HG03378 (cell line): Measurements from ENCODE around the gene BRSK1.
A peak's percentile ranks its signal among the peaks of the same experiment; 100 is the strongest.

ENCODE experiments used
- ATAC-seq: cut with Tn5 transposase; IDR thresholded peaks from one replicate; pipeline ENCODE4 v1.9.1; 2021; ENCODE audit warnings: mild to moderate bottlenecking, moderate library complexity; ENCODE audit not compliant: unreplicated experiment

BRSK1 gene

DNA sequence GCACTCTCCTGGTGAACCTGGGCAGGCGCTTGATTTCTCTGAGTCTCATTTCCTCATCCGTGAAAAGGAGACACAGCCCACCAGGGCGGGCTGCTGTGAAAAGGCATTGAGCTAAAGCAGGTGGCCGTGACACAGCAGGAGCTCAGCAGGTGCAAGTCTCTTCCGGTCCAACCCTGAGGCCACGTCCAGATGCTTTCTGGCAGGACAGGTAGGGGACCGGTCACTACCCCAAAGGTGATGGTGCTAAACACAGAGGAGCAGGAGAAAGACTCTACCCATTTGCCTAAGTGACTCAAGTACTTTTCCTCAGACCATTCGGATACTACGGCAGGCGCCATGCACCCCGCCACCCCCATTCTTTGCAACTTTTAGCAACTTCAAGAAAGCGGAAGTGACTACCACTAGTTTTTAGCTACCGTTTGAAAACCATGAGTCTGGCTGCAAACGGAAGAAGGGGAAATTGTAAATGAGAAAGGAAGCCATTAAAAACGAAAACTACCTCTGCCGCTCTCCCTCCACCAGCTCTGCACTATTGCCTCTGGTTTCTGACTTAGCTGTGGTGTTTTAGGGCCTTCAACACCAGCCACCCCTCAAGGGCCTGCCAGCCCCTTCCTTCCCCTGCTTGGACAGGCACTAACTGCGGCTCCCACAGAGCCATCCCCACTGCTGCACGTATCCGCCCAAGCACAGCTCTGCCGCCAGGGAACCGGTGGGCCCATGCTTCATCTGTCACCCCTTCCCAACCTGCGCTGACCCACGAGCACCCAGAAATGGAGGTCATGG lies 29.8 kb upstream of the BRSK1 start:
- ATAC-seq: peak; percentile 31

DNA sequence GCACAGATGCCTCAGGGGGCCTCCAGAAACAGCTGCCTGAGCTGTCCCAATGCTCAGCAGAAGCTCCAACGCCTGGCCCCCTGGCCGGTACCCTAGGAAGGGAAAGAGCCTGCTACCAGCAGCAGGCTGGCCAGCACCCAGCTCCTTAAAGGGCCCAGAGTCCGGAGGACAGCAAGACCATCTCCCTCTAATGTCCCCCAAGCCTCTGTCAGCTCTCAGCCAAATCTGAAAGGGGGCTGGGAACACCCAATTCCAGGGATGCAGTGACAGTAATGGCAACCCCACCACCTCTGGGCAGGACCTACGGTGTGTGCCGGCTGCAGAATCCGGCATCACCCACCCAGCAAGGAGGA lies 29.2 kb upstream of the BRSK1 start:
- no peak for ATAC-seq

DNA sequence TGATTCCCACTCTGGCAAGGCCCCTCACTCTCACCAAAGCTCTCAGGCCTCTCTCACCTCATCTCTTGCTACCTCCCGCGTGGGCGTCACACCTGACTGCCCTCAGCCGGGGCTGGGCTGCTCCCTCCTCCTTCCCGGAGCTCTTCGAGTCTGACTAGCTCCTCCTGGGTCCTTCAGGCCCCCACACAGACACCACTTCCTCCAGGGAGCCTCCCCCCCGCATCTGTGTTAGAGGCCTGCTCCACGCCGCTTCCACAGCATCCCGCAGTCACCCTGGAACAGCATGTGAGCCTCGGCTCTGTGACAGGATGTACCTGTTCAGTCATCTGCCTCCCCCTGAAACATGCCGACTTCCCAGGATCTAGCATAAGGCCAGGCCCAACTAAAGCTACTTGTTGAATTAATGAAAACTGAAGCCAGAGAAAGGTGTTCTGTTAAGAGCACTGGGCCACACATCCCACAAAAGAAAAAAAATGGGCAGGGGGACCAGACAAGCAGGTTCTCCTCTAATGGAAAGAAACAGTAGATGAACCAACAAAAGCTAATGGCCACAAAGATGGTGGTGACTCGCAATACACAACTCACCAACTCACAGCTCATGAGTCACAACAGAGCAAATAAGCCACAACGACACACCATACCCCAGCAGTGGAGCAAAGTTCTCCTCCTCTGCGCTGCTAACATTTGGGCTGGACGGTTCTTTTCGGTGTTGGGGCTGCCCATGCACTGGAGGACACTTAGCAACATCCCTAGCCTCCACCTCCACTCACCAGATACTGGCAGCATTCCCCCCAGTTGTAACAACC lies 28.0 kb upstream of the BRSK1 start:
- no peak for ATAC-seq

DNA sequence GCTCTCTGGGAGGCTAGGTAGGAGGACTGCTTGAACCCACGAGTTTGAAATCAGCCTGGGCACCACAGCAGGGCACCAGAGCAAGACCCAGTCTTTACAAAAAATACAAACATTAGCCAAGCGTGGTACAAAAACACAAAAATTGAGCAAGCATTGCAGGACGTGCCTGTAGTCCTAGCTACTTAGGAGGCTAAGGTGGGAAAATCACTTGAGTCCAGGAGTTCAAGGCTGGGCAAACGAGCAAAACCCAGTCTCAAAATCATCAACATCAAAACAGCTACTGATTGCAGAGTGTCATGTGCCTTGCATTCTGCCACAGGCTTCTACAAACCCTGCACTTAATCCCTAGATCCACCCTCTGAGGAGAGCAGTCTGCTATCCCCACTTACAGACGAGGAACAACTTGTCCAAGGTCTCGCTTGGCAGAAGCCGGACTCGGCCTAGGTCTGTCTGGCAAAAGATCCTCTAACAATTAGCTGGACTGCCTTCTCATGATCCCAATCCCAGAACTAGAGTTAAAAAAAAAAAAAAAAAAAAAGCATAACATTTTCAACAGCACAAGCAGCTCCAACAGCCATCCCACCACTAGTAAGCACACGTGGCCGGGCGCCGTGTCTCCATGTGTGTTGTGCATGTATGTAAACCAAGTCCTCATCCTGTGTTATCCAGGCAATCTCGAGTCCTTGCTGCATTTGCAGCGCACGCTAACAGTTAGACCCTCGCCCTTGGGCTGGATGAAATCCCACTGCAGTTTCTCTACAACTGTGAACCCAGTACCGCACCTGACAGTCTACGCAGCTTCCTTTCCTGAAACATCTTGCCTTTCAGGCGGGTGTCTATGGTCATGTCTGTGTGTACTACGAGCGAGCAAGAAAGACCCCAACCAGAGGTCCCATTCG lies 27.0 kb upstream of the BRSK1 start:
- no peak for ATAC-seq

DNA sequence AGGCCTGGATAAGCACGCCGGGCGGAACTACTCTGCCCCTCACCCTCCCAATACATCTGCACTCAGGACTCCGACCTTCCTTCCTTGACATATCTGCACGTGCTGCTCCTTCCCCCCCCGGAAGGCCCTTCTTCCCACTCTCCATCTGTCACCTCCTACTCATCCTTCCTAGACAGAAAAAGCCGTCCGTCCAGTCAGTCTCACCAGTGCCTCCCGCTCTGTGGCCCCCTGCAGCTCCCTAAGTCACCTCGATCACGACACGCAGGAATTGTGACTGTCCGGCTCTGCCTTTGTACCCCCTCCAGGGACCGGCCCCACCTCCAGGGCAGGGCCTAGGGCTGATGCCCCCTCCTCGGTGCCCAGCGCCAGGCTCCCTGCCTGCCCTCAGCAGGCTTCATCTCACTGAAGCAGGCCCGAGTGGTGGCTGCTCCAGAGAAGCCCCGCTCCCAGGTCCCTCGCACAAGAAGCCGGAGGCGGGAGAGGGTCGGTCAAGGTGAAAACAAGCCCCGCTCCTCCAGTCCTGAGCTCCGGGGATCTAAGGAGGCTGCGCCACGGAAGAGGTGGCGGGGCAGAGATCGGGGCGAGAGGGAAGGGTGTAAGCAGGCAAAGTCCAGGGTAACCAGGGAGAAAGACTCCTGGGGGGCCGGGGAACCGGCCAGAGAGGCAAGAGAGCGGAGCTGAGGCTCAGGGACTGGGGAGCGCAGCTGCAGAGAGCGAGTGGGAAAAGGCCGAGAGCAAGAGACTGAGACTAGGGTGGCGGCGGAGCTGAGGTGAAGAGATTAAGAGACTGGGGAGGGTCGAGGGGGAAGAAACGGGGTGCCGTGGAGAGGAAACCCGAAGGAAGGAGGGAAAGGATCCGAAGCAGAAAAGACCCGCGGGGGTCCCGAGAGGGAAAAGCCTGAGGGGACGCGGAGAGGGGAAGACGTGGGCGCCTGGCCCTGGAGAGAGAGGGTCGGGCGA lies 26.1 kb upstream of the BRSK1 start:
- no peak for ATAC-seq

DNA sequence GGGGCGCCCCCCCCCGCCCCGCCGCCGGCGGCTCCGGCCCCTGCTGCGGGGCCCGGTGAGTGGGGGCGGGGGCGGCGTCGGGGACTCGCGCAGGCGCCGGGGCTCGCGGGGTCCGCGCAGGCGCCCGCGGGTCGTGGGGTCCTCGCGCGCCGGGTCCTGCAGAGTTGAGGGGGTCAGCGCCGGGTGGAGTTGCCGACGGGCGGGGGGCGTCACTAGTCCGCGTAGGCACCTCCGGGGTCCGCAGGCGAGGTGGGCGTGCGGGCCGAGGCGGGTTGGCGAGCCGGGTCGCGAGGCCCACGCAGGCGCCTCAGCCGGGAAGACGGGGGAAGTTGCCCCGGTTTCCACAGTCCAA lies 25.3 kb upstream of the BRSK1 start:
- peak; percentile 12 for ATAC-seq

DNA sequence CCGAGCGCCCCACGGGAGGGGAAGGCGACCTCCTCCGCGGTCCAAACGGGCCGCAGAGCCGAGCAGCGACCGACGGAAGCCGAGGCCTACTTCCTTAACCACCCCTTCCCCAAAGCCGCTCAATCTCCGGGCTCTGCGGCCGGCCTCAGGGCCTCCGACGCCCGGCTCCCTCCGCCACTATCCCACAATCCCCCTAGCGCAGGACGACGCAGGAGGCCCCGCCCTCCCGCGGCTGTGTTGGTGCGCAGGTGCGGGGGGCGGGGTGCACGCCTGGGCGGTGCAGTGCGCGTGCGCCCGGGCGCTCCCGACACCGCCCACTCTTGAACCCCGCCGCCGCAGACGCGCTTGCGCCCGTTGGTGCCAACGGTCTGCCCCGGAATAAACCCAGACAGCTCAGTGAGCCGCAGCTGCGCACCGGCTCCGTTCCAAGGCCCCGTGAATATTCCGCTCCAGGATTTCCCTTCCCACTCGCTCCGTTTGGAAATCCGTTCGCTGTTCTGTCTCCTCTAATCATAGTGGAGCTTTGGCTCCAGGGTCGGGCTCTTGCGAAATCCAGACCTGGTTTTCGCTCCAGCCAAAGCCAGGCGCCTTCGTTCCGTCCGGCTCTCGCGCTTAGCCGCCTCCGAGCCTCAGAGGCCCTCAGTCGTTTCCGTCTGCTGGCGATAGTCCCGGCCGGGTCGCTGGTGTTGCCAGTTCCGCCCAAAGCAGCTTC lies 24.8 kb upstream of the BRSK1 start, which contains the start of gene PPP6R1:
PPP6R1 (minus strand) TSS at position 190 of the 712 bp plus-strand sequence. CDS start 11,914 bp downstream, outside the sequence.
- ATAC-seq: peak; percentile 69

DNA sequence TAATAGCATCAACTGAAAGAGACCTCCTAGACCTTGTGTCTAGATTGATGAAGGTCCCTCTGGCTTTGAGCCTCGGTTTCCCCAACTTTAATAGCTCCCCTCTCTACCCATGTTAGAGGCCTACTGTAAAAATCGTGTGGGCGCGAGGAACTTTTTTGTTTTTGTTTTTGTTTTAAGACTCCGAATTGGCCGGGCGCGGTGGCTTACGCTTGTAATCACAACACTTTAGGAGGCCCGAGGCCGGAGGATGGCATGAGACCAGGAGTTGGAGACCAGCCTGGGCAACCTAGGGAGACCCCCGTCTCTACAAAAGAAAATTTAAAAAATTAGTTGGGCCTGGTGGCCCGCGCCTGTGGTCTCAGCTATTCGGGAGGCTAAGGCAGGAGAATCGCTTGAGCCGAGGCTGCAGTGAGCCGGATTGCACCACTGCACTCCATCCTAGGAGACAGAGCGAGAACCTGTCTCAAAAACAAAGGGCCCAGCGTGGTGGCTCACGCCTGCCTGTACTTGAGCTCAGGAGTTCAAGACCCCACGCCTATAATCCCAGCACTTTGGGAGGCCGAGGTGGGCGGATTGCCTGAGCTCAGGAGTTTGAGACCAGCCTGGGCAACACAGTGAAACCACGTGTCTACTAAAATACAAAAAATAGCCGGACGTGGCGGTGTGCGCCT lies 24.1 kb upstream of the BRSK1 start:
- no peak for ATAC-seq

DNA sequence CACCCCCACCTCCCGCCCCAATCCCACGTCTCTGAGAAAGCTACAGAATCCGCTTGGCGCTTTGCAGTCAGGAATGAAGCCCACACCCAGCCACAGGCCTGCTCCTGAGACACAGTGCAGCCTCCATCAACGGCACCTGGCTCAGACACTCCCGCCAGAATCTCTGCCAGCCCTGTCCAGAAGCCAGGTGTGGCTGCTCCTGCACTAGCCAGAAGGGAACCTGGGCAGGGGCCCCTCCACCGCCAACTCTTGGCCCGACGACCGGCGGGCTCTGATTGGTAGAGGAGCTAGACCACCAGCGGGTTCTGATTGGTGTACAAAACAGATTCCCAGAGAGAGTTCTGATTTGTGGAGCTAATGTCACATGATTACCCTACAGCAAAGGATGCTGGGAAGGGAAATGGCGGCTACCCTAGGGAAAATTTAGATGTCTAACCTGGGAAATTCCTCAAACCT lies 22.1 kb upstream of the BRSK1 start:
- no peak for ATAC-seq

DNA sequence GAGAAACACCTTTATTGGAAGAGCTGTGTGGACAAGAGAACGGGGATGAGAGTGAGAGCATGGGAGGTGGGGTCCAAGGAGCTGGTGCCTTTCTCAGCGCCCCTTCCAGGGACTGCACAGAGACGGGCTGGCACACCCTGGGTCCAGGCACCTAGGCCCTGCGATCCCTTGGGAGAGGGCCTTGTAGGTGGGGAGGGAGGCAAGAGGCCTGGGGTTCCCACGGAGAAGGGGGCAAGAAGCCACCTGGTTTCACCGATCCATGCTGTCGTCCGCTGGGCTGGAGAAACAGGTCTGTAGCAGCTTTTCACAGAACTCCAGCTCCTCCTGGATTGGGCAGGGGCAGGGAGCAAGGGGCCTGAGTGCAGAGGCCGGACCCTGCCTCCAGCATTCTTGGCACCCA lies 21.4 kb upstream of the BRSK1 start:
- no peak for ATAC-seq

DNA sequence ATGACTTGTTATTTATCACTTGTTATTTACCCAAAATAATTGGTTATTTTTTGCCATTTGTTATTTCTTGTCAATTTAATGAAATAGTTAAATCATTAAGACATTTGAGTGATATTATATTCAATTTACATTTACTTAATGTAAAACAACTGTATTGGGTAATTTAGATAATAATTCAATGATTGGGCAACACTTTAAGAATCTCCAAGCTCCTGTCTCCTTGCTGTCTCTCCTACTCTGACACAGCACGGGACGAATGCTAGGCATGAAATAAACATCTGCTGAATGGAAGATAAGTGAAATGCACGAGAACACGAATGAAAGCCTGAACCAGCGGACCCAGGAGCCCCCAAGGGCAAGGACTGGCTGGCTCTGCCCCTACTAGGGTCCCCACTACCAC lies 19.3 kb upstream of the BRSK1 start:
- no peak for ATAC-seq

DNA sequence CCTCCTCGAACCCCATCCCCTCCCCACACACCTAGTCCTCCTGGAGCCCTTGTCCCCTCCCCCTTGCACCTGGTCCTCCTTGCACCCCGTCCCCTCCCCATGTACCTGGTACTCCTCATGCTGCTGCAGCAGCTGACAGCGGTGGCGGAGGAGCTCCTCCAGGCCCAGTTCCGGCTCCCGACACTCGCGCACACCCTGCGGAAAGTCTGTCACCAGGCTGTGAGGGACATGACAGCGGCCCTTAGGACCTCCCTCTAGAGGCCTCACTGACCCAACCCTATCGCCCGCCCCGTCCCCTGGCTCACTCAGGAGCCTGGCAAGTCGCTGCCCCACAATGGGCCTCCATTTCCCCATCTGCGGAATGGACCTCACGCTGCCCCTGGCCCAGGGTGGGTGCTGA lies 18.6 kb upstream of the BRSK1 start:
- ATAC-seq: no peak

DNA sequence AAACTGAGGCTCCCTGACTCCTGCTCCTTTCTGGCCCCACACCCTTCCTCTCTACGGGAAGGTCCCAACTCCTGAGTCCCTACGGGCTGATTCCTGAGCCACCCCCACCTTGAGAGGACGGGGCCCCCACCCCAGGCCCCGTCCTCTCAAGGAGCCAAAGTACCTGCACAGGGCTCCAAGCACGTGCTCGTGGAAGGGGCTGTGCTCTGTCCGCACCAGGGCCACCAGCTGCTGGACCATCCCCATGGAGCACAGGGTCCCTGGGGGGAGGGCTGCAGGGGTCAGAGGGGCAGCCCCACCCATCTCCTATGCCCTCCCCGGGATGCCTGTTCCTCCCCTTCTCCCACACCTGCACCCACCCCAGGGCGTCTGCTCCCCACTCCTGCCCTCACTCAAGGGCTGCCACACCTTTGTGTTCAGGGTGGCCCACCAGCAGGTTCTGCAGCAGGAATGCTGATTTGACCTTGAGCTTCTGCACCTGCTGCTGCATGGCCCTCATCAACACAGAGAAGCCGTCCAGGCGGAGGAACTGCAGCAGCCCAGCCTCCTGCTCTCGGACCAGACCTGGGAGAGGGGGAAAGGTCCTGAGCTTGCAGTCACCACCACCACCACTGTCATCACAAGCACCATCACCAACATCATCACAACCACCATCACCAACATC lies 17.9 kb upstream of the BRSK1 start:
- ATAC-seq: no peak

DNA sequence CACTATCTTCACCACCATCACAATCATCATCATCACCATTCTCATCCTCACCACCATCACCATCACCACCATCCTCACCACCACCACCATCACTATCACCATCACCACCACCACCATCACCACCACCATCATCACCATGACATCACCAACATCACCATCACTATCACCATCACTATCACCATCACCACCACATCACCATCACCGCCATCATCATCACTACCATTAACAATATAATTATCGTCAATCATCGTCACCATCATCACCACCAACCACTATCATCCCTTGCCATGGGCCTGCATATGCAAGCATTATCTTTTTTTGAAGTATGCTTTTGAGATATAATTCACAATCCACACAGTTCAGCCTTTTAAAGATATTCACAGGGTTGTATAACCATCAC lies 17.4 kb upstream of the BRSK1 start:
- no peak for ATAC-seq

DNA sequence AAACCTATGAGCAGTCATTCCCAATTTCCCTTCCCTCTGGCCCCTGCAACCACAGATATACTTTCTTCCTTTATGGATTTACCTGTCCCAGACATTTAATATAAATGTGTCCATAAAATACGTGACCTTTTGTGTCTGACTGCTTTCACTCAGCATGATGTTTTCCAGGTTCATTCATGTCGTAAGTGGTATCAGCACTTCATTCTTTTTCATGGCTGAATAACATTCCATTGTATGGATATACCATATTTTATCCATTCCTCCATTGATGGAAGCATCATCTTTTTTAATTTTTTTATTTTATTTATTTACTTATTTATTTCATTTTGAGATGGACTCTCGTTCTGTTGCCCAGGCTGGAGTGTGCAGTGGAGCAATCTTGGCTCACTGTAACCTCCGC lies 17.0 kb upstream of the BRSK1 start:
- no peak for ATAC-seq

DNA sequence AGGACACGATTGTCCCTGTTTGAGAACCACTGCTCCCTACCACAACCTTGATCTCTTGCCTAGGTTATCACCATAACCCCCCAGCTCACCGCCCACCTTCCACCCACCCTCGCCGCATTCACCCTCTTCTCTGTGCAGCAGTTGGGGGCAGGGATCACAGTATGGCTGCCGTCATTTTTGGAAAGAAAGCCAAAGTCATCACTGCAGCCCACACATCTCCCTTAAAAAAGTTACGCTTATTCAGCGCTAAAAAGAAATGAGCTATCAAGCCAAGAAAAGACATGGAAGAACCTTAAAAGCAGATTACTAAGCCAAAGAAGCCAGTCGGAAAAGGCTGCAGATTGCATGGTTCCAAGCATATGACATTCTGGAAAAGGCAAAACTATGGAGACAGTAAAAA lies 14.5 kb upstream of the BRSK1 start:
- ATAC-seq: no peak

DNA sequence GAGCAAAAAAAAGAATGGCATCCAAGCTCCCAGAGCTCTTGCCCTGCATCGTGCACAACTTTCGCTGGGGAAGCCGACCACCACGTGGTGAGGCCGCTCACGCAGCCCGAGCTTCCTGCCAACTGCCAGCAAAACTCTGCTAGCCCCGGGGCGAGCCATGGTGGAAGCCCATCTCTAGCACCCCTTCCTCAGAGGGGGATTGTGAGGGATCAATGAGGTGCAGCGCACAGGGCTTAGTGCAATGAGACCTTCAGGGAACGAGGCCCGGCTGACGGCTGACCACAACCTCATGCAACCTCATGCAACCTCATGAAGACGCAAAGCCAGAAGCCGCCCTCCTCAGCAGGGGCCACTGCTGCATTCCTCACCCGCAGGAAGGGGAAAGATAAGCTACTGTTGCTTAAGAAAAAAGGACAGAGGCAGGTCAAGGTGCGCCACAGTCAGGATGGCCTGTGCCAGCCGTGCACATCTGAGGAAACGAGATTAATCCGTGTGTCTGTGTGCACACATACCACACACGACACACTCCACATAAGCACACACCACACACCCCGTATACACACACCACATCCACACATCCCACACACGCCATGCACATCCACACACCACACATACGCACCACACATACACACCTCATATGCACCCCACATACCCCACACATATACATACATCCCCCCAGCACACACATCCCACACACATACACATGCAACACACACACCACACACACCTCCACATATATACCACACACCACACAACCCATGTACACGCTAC lies 13.4 kb upstream of the BRSK1 start:
- no peak for ATAC-seq

DNA sequence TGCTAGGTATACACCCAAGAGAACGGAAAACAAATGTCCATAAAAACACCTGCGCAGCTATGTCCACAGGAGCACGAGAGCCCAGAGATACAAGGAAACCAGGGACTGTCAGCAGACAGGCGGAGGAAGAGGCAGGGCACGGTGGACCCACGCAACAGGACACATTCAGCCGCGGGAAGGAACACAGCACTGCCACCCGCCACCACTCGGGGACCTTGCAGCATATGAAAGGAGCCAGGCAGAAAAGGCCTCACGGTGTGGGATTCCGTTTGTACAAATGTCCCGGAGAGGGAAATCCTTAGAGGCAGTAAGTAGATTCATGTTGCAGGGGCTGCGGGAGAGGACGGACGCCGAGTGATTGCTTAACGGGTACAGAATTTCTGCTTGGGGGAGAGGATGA lies 11.7 kb upstream of the BRSK1 start:
- no peak for ATAC-seq
